HepG2 (cell line): ENCODE results near the gene TBX6. TPM values are rescaled to one million over a fixed set of nuclear protein-coding genes. Genes with fewer than 3 reads are reported as not detected.

Experiments
- HCFC1 ChIP-seq: fragments of 150-350 bp; IDR thresholded peaks from 2 replicates; pipeline ENCODE4 v1.6.1; 2014; ENCODE audit warnings: low read depth, low read length
- KDM3A ChIP-seq: IDR thresholded peaks from 2 replicates; pipeline ENCODE4 v1.6.1; 2018; ENCODE audit warnings: low read depth, missing compliant biosample characterization
- KLF11 ChIP-seq: IDR thresholded peaks from 2 replicates; pipeline ENCODE4 v1.6.1; 2016; ENCODE audit warnings: missing compliant biosample characterization
- LRRFIP1 ChIP-seq: sonication (generic); formaldehyde crosslinking; conservative IDR thresholded peaks from 2 replicates; pipeline ENCODE4 v1.4.0; 2020; ENCODE audit warnings: missing genetic modification reagents
- PCBP1 ChIP-seq: fragments of 200-400 bp; formaldehyde crosslinking; IDR thresholded peaks from 2 replicates; pipeline ENCODE4 v1.6.1; 2017; ENCODE audit warnings: mild to moderate bottlenecking, low read depth, low read length, borderline replicate concordance
- ZFAT ChIP-seq: sonication (generic); formaldehyde crosslinking; conservative IDR thresholded peaks from 2 replicates; pipeline ENCODE4 v1.8.1; 2023; ENCODE audit warnings: missing genetic modification reagents, inconsistent platforms
- ZKSCAN1 ChIP-seq: fragments of 150-350 bp; IDR thresholded peaks from 2 replicates; pipeline ENCODE4 v1.6.1; 2014; ENCODE audit warnings: low read length
- ZMYM2 ChIP-seq: sonication (generic); formaldehyde crosslinking; IDR thresholded peaks from 2 replicates; pipeline ENCODE4 v1.8.0; 2022; ENCODE audit warnings: mild to moderate bottlenecking, missing genetic modification reagents
- ZNF232 ChIP-seq: sonication (generic); formaldehyde crosslinking; IDR thresholded peaks from 2 replicates; pipeline ENCODE4 v1.4.0; 2020; ENCODE audit warnings: missing genetic modification reagents, borderline replicate concordance
- ZNF280D ChIP-seq: sonication (generic); formaldehyde crosslinking; IDR thresholded peaks from 2 replicates; pipeline ENCODE4 v1.5.1; 2020; ENCODE audit warnings: mild to moderate bottlenecking, missing genetic modification reagents
- polyA plus RNA-seq, 8 experiments: library from polyadenylated mRNA; depleted of rRNA in 3 of 8; stranded (reverse) in 7 of 8; unstranded in 1 of 8; fragments of >200 nt; fragmentation: Illumina TruSeq in 4 of 8; extraction: Trizol in 4 of 8; gene quantifications; 2 replicates each; pipeline versions ENCODE4 v1.2.1 to v1.2.3, GENCODE V29; 2011 to 2016; ENCODE audit warnings: low read depth in 4 of 8, missing spikeins in 1 of 8, mixed read lengths in 1 of 8; ENCODE audit not compliant: insufficient read depth in 1 of 8
- total RNA-seq, 5 experiments: library from RNA; depleted of rRNA; stranded (reverse); fragments of >200 nt; fragmentation: Illumina TruSeq; extraction: Trizol; gene quantifications; 2 replicates each; pipeline ENCODE4 v1.2.3, GENCODE V29; 2016; ENCODE audit warnings: low read depth in 1 of 5
- TF ChIP-seq, protein P1 (sequence below): sonication (generic); formaldehyde crosslinking; IDR thresholded peaks from 2 replicates; pipeline ENCODE4; 2020; ENCODE audit warnings: missing genetic modification reagents, mild to moderate bottlenecking, borderline replicate concordance
- TF ChIP-seq, protein P2 (sequence below): sonication (generic); formaldehyde crosslinking; IDR thresholded peaks from 2 replicates; pipeline ENCODE4 v1.5.1; 2020; ENCODE audit warnings: mild to moderate bottlenecking, missing genetic modification reagents, moderate library complexity
- TF ChIP-seq, protein P3 (sequence below): IDR thresholded peaks from 2 replicates; pipeline ENCODE4 v1.6.1; 2018; ENCODE audit warnings: missing genetic modification reagents, mild to moderate bottlenecking, missing compliant biosample characterization

TBX6 gene
- total and polyA plus RNA-seq, 2 of the 13 experiments (the other 11 are each of a cell fraction or from before 2014, with no cell fraction given): 0.24 to 0.42 TPM

GRCh38 chr16:30091474-30092372, at the start of gene TBX6 (continued):
- TF ChIP-seq, protein P1, sequence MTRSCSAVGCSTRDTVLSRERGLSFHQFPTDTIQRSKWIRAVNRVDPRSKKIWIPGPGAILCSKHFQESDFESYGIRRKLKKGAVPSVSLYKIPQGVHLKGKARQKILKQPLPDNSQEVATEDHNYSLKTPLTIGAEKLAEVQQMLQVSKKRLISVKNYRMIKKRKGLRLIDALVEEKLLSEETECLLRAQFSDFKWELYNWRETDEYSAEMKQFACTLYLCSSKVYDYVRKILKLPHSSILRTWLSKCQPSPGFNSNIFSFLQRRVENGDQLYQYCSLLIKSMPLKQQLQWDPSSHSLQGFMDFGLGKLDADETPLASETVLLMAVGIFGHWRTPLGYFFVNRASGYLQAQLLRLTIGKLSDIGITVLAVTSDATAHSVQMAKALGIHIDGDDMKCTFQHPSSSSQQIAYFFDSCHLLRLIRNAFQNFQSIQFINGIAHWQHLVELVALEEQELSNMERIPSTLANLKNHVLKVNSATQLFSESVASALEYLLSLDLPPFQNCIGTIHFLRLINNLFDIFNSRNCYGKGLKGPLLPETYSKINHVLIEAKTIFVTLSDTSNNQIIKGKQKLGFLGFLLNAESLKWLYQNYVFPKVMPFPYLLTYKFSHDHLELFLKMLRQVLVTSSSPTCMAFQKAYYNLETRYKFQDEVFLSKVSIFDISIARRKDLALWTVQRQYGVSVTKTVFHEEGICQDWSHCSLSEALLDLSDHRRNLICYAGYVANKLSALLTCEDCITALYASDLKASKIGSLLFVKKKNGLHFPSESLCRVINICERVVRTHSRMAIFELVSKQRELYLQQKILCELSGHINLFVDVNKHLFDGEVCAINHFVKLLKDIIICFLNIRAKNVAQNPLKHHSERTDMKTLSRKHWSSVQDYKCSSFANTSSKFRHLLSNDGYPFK: peak; percentile 57; the same call in 1 of the 2 replicates
- TF ChIP-seq ZNF232 (CRISPR knock-in tag) (0 out of 2 replicates have a peak, but pooled peaks have one; percentile 20), KLF11 (peak; percentile 23; the same call in 1 of the 2 replicates), LRRFIP1 (CRISPR knock-in tag) (no peak), ZNF280D (CRISPR knock-in tag) (0 out of 2 replicates have a peak, but pooled peaks have one; percentile 56), KDM3A (CRISPR knock-in tag) (peak; percentile 89), ZMYM2 (CRISPR knock-in tag) (peak; percentile 46; the same call in 1 of the 2 replicates), ZFAT (CRISPR knock-in tag) (no peak), HCFC1 (peak; percentile 100), ZKSCAN1 (no peak), PCBP1 (no peak)
- TF ChIP-seq, protein P2, sequence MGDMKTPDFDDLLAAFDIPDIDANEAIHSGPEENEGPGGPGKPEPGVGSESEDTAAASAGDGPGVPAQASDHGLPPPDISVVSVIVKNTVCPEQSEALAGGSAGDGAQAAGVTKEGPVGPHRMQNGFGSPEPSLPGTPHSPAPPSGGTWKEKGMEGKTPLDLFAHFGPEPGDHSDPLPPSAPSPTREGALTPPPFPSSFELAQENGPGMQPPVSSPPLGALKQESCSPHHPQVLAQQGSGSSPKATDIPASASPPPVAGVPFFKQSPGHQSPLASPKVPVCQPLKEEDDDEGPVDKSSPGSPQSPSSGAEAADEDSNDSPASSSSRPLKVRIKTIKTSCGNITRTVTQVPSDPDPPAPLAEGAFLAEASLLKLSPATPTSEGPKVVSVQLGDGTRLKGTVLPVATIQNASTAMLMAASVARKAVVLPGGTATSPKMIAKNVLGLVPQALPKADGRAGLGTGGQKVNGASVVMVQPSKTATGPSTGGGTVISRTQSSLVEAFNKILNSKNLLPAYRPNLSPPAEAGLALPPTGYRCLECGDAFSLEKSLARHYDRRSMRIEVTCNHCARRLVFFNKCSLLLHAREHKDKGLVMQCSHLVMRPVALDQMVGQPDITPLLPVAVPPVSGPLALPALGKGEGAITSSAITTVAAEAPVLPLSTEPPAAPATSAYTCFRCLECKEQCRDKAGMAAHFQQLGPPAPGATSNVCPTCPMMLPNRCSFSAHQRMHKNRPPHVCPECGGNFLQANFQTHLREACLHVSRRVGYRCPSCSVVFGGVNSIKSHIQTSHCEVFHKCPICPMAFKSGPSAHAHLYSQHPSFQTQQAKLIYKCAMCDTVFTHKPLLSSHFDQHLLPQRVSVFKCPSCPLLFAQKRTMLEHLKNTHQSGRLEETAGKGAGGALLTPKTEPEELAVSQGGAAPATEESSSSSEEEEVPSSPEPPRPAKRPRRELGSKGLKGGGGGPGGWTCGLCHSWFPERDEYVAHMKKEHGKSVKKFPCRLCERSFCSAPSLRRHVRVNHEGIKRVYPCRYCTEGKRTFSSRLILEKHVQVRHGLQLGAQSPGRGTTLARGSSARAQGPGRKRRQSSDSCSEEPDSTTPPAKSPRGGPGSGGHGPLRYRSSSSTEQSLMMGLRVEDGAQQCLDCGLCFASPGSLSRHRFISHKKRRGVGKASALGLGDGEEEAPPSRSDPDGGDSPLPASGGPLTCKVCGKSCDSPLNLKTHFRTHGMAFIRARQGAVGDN: peak; percentile 94
- TF ChIP-seq, protein P3, sequence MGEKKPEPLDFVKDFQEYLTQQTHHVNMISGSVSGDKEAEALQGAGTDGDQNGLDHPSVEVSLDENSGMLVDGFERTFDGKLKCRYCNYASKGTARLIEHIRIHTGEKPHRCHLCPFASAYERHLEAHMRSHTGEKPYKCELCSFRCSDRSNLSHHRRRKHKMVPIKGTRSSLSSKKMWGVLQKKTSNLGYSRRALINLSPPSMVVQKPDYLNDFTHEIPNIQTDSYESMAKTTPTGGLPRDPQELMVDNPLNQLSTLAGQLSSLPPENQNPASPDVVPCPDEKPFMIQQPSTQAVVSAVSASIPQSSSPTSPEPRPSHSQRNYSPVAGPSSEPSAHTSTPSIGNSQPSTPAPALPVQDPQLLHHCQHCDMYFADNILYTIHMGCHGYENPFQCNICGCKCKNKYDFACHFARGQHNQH (CRISPR knock-in tag): no peak
